Suprapubic skin (tissue), 3 donors: ENCODE measurements around the gene CTNND2.

Experiments
- CTCF ChIP-seq, 2 donors: fragments of 200-600 bp in 1 of 2; fragments of 450-650 bp in 1 of 2; sonication (generic) in 1 of 2; IDR thresholded peaks; one replicate each; pipeline ENCODE4 v1.5.1; 2016 to 2019; ENCODE audit warnings: antibody characterized with exemption in 2 of 2, mild to moderate bottlenecking in 1 of 2, moderate library complexity in 1 of 2
- POLR2AphosphoS5 ChIP-seq, 3 donors: sonication (generic); formaldehyde crosslinking; IDR thresholded peaks; one replicate each; pipeline ENCODE4 v1.6.1; 2017; ENCODE audit warnings: antibody characterized with exemption in 3 of 3

GRCh38 chr5:11166923-11167322 lies 737.3 kb downstream of the CTNND2 start:
- TF ChIP-seq CTCF (IDR thresholded peaks at IDR 0.05) (no peak), POLR2AphosphoS5 (IDR thresholded peaks at IDR 0.05) (no peak)
